Right lobe of liver (tissue), 6 donors: ENCODE measurements around the gene HDAC9. TPM values are rescaled to one million over a fixed set of nuclear protein-coding genes. Genes with fewer than 3 reads are reported as not detected.

Experiments
- ATAC-seq, 4 donors: fragments of 200-7000 bp; cut with Tn5 transposase; one replicate each; pipeline ENCODE4 v1.9.1; 2020; ENCODE audit warnings: mild to moderate bottlenecking in 4 of 4, moderate library complexity in 4 of 4
- DNase-seq, 3 donors: peaks; one replicate each; pipeline ENCODE4 v3.0.0-alpha.2; 2020
- H3K27ac ChIP-seq, 3 donors: fragments of 200-600 bp; one replicate each; pipeline ENCODE4 v1.8.0; 2022
- H3K27me3 ChIP-seq, 2 donors: fragments of 200-600 bp; one replicate each; pipeline ENCODE4 v1.8.0; 2022
- H3K36me3 ChIP-seq, 4 donors: fragments of 200-600 bp; sonication (generic) in 1 of 4; one replicate each; pipeline versions ENCODE4 v1.5.1 to v1.8.0; 2017 to 2022; ENCODE audit warnings: control low read depth in 1 of 4
- H3K4me1 ChIP-seq, 4 donors: fragments of 200-600 bp; sonication (generic) in 1 of 4; one replicate each; pipeline versions ENCODE4 v1.5.1 to v1.8.0; 2017 to 2022; ENCODE audit warnings: control low read depth in 1 of 4
- H3K4me3 ChIP-seq, 3 donors: fragments of 200-600 bp; one replicate each; pipeline ENCODE4 v1.8.0; 2022
- H3K9me3 ChIP-seq, 4 donors: fragments of 200-600 bp; sonication (generic) in 1 of 4; one replicate each; pipeline versions ENCODE4 v1.5.1 to v1.8.0; 2017 to 2022; ENCODE audit warnings: control low read depth in 1 of 4
- CTCF ChIP-seq, 4 donors: fragments of 200-600 bp in 3 of 4; fragments of 450-650 bp in 1 of 4; IDR thresholded peaks; one replicate each; pipeline versions ENCODE4 v1.5.1 to v1.8.0; 2016 to 2022; ENCODE audit warnings: antibody characterized with exemption in 4 of 4, mild to moderate bottlenecking in 2 of 4
- POLR2A ChIP-seq: fragments of 450-650 bp; IDR thresholded peaks from one replicate; pipeline ENCODE4 v1.6.1; 2017; ENCODE audit warnings: antibody characterized with exemption, mild to moderate bottlenecking
- WGBS: methylation state at CpG from one replicate; pipeline ENCODE4 v1.1.6; 2018; ENCODE audit warnings: low coverage, low lambda C conversion rate; ENCODE audit not compliant: insufficient coverage; ENCODE audit errors: missing lambda C conversion rate; 5-methylcytosine and 5-hydroxymethylcytosine counted together
- intact Hi-C, 2 donors: fragments of 100-400 bp; cut with DNase I; formaldehyde crosslinking; loops; one replicate each; pipeline versions ENCODE4 v1.11.2 to v1.14.1; 2022
- total RNA-seq, 6 experiments: library from RNA; depleted of rRNA in 2 of 6; stranded (reverse); fragments of >200 nt in 2 of 6; fragmentation: NEBNext Ultra II Directional in 3 of 6; extraction: Animal tissue kit (Norgen Biotek cat#: 25700) in 3 of 6; gene quantifications; one replicate each; pipeline versions ENCODE4 v1.1.0 to v1.2.4, GENCODE V29; 2016 to 2023
- donor health status: DM: no; HTN: yes; CAD: no.
- donor health status: DM: no; HTN: no; CAD: no.
- donor health status: DM: no; HTN: no; CAD: no.
- donor health status: DM: no; HTN: yes; CAD: no.
- donor health status: DM: no; HTN: yes; CAD: no.

HDAC9 gene
- total RNA-seq, 6 experiments from 2014 or later, result 1.0 to 4.1 (median 2.5) TPM

- TF ChIP-seq POLR2A, result no peak
- TF ChIP-seq CTCF (IDR thresholded peaks at IDR 0.05), result no peak
- Histone ChIP-seq H3K27me3 (no peaks in the 10 kb centered on the region), H3K4me1 (no peaks in the 10 kb centered on the region), H3K36me3 (no peaks in the 10 kb centered on the region), H3K4me3 (no peak overlapping the region), H3K9me3 (no peaks in the 10 kb centered on the region), H3K27ac (no peak overlapping the region)
- intact Hi-C loops, result no loop called here
- no peak for DNase-seq
- 41% methylated on average over 6 of the region's 6 CpGs for WGBS
- no peak for ATAC-seq
Observed at GRCh38 chr7:18457832-18458231, 37.7 kb upstream of the HDAC9 start.

DNA sequence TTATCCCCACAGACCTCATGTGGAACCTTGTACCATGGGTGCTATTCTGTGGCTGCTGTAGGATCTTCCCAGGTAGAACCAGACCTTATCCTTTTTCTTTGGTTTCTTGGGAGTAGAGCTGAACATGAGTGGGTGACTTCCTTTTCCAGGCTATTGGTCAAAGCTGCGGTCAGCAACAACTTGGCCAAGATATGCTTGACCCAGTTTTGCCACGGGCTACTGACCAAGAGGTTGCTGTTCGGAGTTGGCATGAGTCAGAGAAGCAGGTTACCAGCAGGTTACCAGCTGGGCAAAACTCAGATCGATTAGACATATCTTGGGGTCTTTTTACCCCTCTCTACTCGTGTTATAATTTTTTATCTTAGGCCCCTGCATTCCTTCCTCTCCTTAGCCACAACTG is 36.7 kb upstream of the HDAC9 start:
- Histone ChIP-seq H3K4me1 (no peaks in the 10 kb centered on the region), H3K9me3 (no peaks in the 10 kb centered on the region), H3K4me3 (no peak overlapping the region), H3K27ac (no peak overlapping the region), H3K27me3 (no peaks in the 10 kb centered on the region), H3K36me3 (no peaks in the 10 kb centered on the region)
- 23% methylated on average over 5 of the region's 5 CpGs for WGBS
- intact Hi-C loops, result no loop called here
- DNase-seq (no peak), ATAC-seq (peak in 2 of 4 donors; percentile 33 to 53)
- TF ChIP-seq CTCF (IDR thresholded peaks at IDR 0.05) (no peak), POLR2A (no peak)

GRCh38 chr7:18459484-18460245 is 35.9 kb upstream of the HDAC9 start:
- TF ChIP-seq POLR2A (no peak), CTCF (IDR thresholded peaks at IDR 0.05) (no peak)
- WGBS, result 49% methylated on average over 5 of the region's 5 CpGs

GRCh38 chr7:18461785-18462467 is 33.6 kb upstream of the HDAC9 start:
- 64% methylated on average over 3 of the region's 3 CpGs for WGBS
- DNase-seq, result no peak
- no peak for TF ChIP-seq CTCF (IDR thresholded peaks at IDR 0.05)
- no peak for TF ChIP-seq POLR2A
- Histone ChIP-seq H3K27me3 (no peaks in the 10 kb centered on the region), H3K27ac (no peak overlapping the region), H3K4me1 (no peaks in the 10 kb centered on the region), H3K4me3 (no peak overlapping the region), H3K9me3 (no peaks in the 10 kb centered on the region), H3K36me3 (no peaks in the 10 kb centered on the region)
- ATAC-seq, result no peak
- intact Hi-C loops, result no loop called here

More at GRCh38 chr7:18459484-18460245, 35.9 kb upstream of the HDAC9 start:
- no peak overlapping the region for H3K4me3 ChIP-seq
- ATAC-seq (no peak), DNase-seq (no peak)
- H3K36me3 ChIP-seq, result no peaks in the 10 kb centered on the region
- intact Hi-C loops, result no loop called here
- no peaks in the 10 kb centered on the region for H3K9me3 ChIP-seq
- H3K27ac ChIP-seq, result no peak overlapping the region
- H3K4me1 ChIP-seq, result no peaks in the 10 kb centered on the region
- H3K27me3 ChIP-seq, result no peaks in the 10 kb centered on the region
